A549 (cell line): ENCODE measurements around the gene ZNF862.

Experiments used
- CTCF ChIP-seq: fragments of >200 bp; sonication (Bioruptor Twin); formaldehyde crosslinking; IDR thresholded peaks from 3 replicates; pipeline ENCODE4 v1.5.1; 2016
- E2F6 ChIP-seq: IDR thresholded peaks from 2 replicates; pipeline ENCODE4 v1.6.1; 2012; ENCODE audit warnings: low read depth, borderline replicate concordance
- POLR2A ChIP-seq: IDR thresholded peaks from 2 replicates; pipeline ENCODE4 v1.6.1; 2012; ENCODE audit warnings: mild to moderate bottlenecking, low read length
- TP53 ChIP-seq: fragments of 250-450 bp; sonication (Bioruptor Pico); IDR thresholded peaks from 2 replicates; pipeline ENCODE4 v1.5.0; 2021; ENCODE audit warnings: mild to moderate bottlenecking, moderate library complexity
- USF2 ChIP-seq: fragments of 450-650 bp; IDR thresholded peaks from 2 replicates; pipeline ENCODE4 v1.6.1; 2014; ENCODE audit warnings: antibody characterized with exemption
- ZFP36 ChIP-seq: fragments of 450-650 bp; IDR thresholded peaks from 2 replicates; pipeline ENCODE4 v1.6.1; 2014; ENCODE audit warnings: borderline replicate concordance; ENCODE audit not compliant: partially characterized antibody

- TF ChIP-seq CTCF (no peak), TP53 (CRISPR knock-in tag) (no peak), POLR2A (no peak), USF2 (no peak), ZFP36 (no peak), E2F6 (no peak)
Observed at GRCh38 chr7:149869291-149869650, 31.1 kb downstream of the ZNF862 start.
